GM12878 (cell line): Measurements from ENCODE around the gene ZNF165. TPM values are rescaled to one million over a fixed set of nuclear protein-coding genes. Genes with fewer than 3 reads are reported as not detected.

Source experiments
- ATAC-seq: fragments of 200-7000 bp; cut with Tn5 transposase; 3 replicates; pipeline ENCODE4 v1.9.1; 2020; ENCODE audit warnings: mild to moderate bottlenecking, moderate library complexity
- BruUV-seq: library from RNA; stranded (reverse); fragments of 400-500 nt; replicated peaks from 2 replicates; lab custom pipeline; 2021; lab: Mats Ljungman, UMichigan
- CTCF ChIA-PET: fragments of 300-600 bp; sonication (Branson Sonifier 250); formaldehyde crosslinking; extraction: SDS; loops from one replicate; lab custom pipeline; 2021; ENCODE audit warnings: inconsistent platforms; lab: Yijun Ruan, JAX
- POLR2A ChIA-PET: fragments of 350-600 bp; formaldehyde crosslinking; extraction: SDS; loops from one replicate; lab custom pipeline; 2021; ENCODE audit warnings: inconsistent platforms; lab: Charles Lee
- RAD21 ChIA-PET: fragments of 300-600 bp; sonication (Branson Sonifier 250); formaldehyde crosslinking; loops from one replicate; lab custom pipeline; 2023; ENCODE audit warnings: antibody characterized with exemption; ENCODE audit not compliant: unreplicated experiment; lab: Charles Lee
- SMC1A ChIA-PET: fragments of 300-600 bp; sonication (Branson Sonifier 250); formaldehyde crosslinking; loops from one replicate; lab custom pipeline; 2023; ENCODE audit not compliant: unreplicated experiment, uncharacterized antibody; lab: Charles Lee
- DNase-seq: peaks from one replicate; pipeline ENCODE4 v3.0.0-alpha.2; 2011; ENCODE audit warnings: low read depth, low spot score
- FAIRE-seq: peaks from 3 replicates; lab custom pipeline; 2011; peaks lifted over from hg19 to GRCh38; lab: Jason Lieb, UNC
- H2AFZ ChIP-seq: 2 replicates; pipeline ENCODE4 v1.6.0; 2011; ENCODE audit warnings: low read depth, low read length, control low read depth; ENCODE audit not compliant: control insufficient read depth
- H3K27ac ChIP-seq: 2 replicates; pipeline ENCODE4 v1.5.1; 2011; ENCODE audit warnings: control low read depth; ENCODE audit not compliant: control insufficient read depth, insufficient read depth
- H3K27me3 ChIP-seq, 2 experiments: replicated peaks in 1 of 2; 2 replicates each; pipeline versions ENCODE4 v1.6.0 to v1.6.1; 2011; ENCODE audit warnings: low read length in 1 of 2; ENCODE audit not compliant: control insufficient read depth in 2 of 2, insufficient read depth in 2 of 2
- H3K36me3 ChIP-seq, 2 experiments: 2 replicates each; pipeline ENCODE4 v1.5.1; 2011; ENCODE audit warnings: low read length in 1 of 2; ENCODE audit not compliant: control insufficient read depth in 2 of 2, insufficient read depth in 2 of 2
- H3K4me1 ChIP-seq: 2 replicates; pipeline ENCODE4 v1.6.1; 2011; ENCODE audit warnings: mild to moderate bottlenecking, low read length, moderate library complexity, mixed read lengths; ENCODE audit not compliant: control insufficient read depth, insufficient read depth
- H3K4me2 ChIP-seq: 2 replicates; pipeline ENCODE4 v1.6.0; 2011; ENCODE audit warnings: control low read depth; ENCODE audit not compliant: control insufficient read depth, insufficient read depth
- H3K4me3 ChIP-seq: fragments of 200-600 bp; sonication (generic); 2 replicates; pipeline ENCODE4 v1.5.1; 2016
- H3K79me2 ChIP-seq: 2 replicates; pipeline ENCODE4 v1.6.0; 2011; ENCODE audit warnings: low read length; ENCODE audit not compliant: control insufficient read depth, insufficient read depth
- H3K9ac ChIP-seq: 2 replicates; pipeline ENCODE4 v1.8.0; 2011; ENCODE audit warnings: low read length, control low read depth, mixed read lengths; ENCODE audit not compliant: control insufficient read depth, insufficient read depth
- H3K9me3 ChIP-seq: replicated peaks from 3 replicates; pipeline ENCODE4 v1.5.1; 2011; ENCODE audit warnings: mild to moderate bottlenecking, low read length; ENCODE audit not compliant: control insufficient read depth, insufficient read depth
- H4K20me1 ChIP-seq: 2 replicates; pipeline ENCODE4 v1.6.0; 2011; ENCODE audit not compliant: control insufficient read depth, insufficient read depth
- CBX3 ChIP-seq: fragments of 200-600 bp; sonication (generic); IDR thresholded peaks from 2 replicates; pipeline ENCODE4 v1.6.1; 2016; ENCODE audit warnings: low read depth, borderline replicate concordance
- EED ChIP-seq: sonication (generic); IDR thresholded peaks from 2 replicates; pipeline ENCODE4 v1.6.1; 2016; ENCODE audit warnings: antibody characterized with exemption, low read depth
- EP300 ChIP-seq, 2 experiments: fragments of 150-350 bp in 1 of 2; IDR thresholded peaks; 2 replicates each; pipeline ENCODE4 v1.6.1; 2011 to 2012; ENCODE audit warnings: low read depth in 2 of 2, low read length in 2 of 2, borderline replicate concordance in 1 of 2, improper control_type of control experiment in 1 of 2, inconsistent platforms in 1 of 2; ENCODE audit not compliant: control insufficient read depth in 1 of 2
- ESRRA ChIP-seq: IDR thresholded peaks from 2 replicates; pipeline ENCODE4 v1.6.1; 2012; ENCODE audit warnings: mild to moderate bottlenecking, low read length, improper control_type of control experiment
- IKZF2 ChIP-seq, 2 experiments: fragments of 450-650 bp; IDR thresholded peaks; 2 replicates each; pipeline ENCODE4 v1.6.1; 2017; ENCODE audit warnings: mild to moderate bottlenecking in 2 of 2, moderate library complexity in 2 of 2
- KLF5 ChIP-seq: fragments of 450-650 bp; IDR thresholded peaks from 2 replicates; pipeline ENCODE4 v1.6.1; 2014; ENCODE audit warnings: mild to moderate bottlenecking; ENCODE audit not compliant: partially characterized antibody
- MTA2 ChIP-seq: fragments of 450-650 bp; IDR thresholded peaks from 2 replicates; pipeline ENCODE4 v1.6.1; 2016; ENCODE audit warnings: low read depth, mild to moderate bottlenecking, moderate library complexity
- NFIC ChIP-seq: IDR thresholded peaks from 2 replicates; pipeline ENCODE4 v1.6.1; 2012; ENCODE audit warnings: low read depth, mild to moderate bottlenecking, inconsistent platforms, low read length, moderate library complexity
- NFXL1 ChIP-seq: fragments of 450-650 bp; IDR thresholded peaks from 2 replicates; pipeline ENCODE4 v1.6.1; 2017; ENCODE audit warnings: antibody characterized with exemption, mild to moderate bottlenecking, borderline replicate concordance
- NR2C1 ChIP-seq: fragments of 450-650 bp; IDR thresholded peaks from 2 replicates; pipeline ENCODE4 v1.6.1; 2017; ENCODE audit warnings: antibody characterized with exemption, mild to moderate bottlenecking, moderate library complexity
- NR2F1 ChIP-seq: fragments of 450-650 bp; conservative IDR thresholded peaks from 2 replicates; pipeline ENCODE4 v1.6.1; 2017; ENCODE audit warnings: mild to moderate bottlenecking
- PAX5 ChIP-seq: IDR thresholded peaks from 2 replicates; pipeline ENCODE4 v1.6.1; 2011; ENCODE audit warnings: low read depth, low read length, borderline replicate concordance
- RUNX3 ChIP-seq: IDR thresholded peaks from 2 replicates; pipeline ENCODE4 v1.6.1; 2012; ENCODE audit warnings: low read length, inconsistent platforms
- SIX5 ChIP-seq: IDR thresholded peaks from 2 replicates; pipeline ENCODE4 v1.6.1; 2011; ENCODE audit warnings: mild to moderate bottlenecking, low read depth, low read length, moderate library complexity; ENCODE audit not compliant: severe bottlenecking
- SPI1 ChIP-seq: IDR thresholded peaks from 2 replicates; pipeline ENCODE4 v1.6.1; 2011; ENCODE audit warnings: low read depth, mild to moderate bottlenecking, low read length, moderate library complexity, borderline replicate concordance; ENCODE audit not compliant: insufficient read depth
- TARDBP ChIP-seq: IDR thresholded peaks from 2 replicates; pipeline ENCODE4 v1.6.1; 2016; ENCODE audit warnings: borderline replicate concordance
- WGBS: methylation state at CpG from one replicate; pipeline ENCODE4 v1.1.6; 2016; ENCODE audit warnings: low lambda C conversion rate; ENCODE audit not compliant: insufficient replicate concordance, insufficient coverage; ENCODE audit errors: missing lambda C conversion rate; 5-methylcytosine and 5-hydroxymethylcytosine counted together
- in situ Hi-C: fragments of 300-500 bp; cut with MboI; formaldehyde crosslinking; loops from 9 replicates; pipeline ENCODE4 v1.14.3; 2018; ENCODE audit warnings: mixed read lengths
- intact Hi-C: fragments of 100-400 bp; cut with micrococcal nuclease; formaldehyde crosslinking; loops from one replicate; pipeline ENCODE4 v1.14.2; 2022; ENCODE audit not compliant: unreplicated experiment
- polyA plus RNA-seq, 11 experiments: library from polyadenylated mRNA; depleted of rRNA in 4 of 11; unstranded in 6 of 11; stranded (reverse) in 5 of 11; fragments of >200 nt; fragmentation: Nextera tagmentation in 4 of 11; fragmentation: Illumina TruSeq in 1 of 11; extraction: Ambion mirVana in 4 of 11; extraction: Trizol in 1 of 11; gene quantifications; 1 replicate in 1 of 11; 2 replicates in 10 of 11; pipeline versions ENCODE4 v1.2.1 to v1.2.3, GENCODE V29; 2011 to 2016; ENCODE audit warnings: inconsistent platforms in 2 of 11, missing spikeins in 2 of 11, low read depth in 1 of 11
- total RNA-seq, 4 experiments: library from RNA; depleted of rRNA in 3 of 4; stranded (reverse); fragments of >200 nt in 3 of 4; fragmentation: Illumina TruSeq in 1 of 4; extraction: Trizol in 1 of 4; gene quantifications; 2 replicates each; pipeline versions ENCODE4 v1.2.1 to v1.2.3, GENCODE V29; 2013 to 2021
- TF ChIP-seq, protein P1 (sequence below): fragments of 450-650 bp; IDR thresholded peaks from 2 replicates; pipeline ENCODE4 v1.6.1; 2016; ENCODE audit warnings: mild to moderate bottlenecking
- TF ChIP-seq, protein P2 (sequence below): fragments of 450-650 bp; IDR thresholded peaks from 2 replicates; pipeline ENCODE4 v1.6.1; 2016; ENCODE audit warnings: mild to moderate bottlenecking
- TF ChIP-seq, protein P3 (sequence below): fragments of 450-650 bp; IDR thresholded peaks from 2 replicates; pipeline ENCODE4 v1.6.1; 2014; ENCODE audit warnings: mild to moderate bottlenecking
- TF ChIP-seq, protein P4 (sequence below): fragments of 450-650 bp; IDR thresholded peaks from 2 replicates; pipeline ENCODE4 v1.6.1; 2017; ENCODE audit warnings: borderline replicate concordance

ZNF165 gene
- total and polyA plus RNA-seq, 10 of the 15 experiments (the other 5 are each of a cell fraction or from before 2014, with no cell fraction given), result 1.1 to 5.0 (median 2.9) TPM

DNA sequence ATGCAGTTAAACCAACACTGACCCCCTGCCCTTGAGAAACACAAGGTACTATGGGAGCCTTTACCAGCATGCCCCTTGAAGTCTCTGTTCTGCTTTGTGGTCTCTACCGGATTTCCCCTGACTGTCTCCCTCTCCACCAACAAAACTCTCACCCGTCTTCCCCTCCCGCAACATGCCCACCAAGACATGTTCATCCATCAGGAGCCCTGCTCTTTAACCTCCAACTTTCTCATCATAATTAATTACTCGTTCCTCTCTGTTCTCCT is 1.1 kb downstream of the ZNF165 start:
- 0% methylated on average over 4 of the region's 4 CpGs for WGBS
- no peaks in the 10 kb centered on the region; the same call in 1 of the 3 replicates for H3K9me3 ChIP-seq
- FAIRE-seq (peak; percentile 49), DNase-seq (peak; percentile 54), ATAC-seq (peak; percentile 88)
- RAD21 ChIA-PET, result interaction anchor here (1.0 kb wide), 2 partner anchors 23 to 60 kb away, joined by 4 read pairs; partner anchors contain the start of gene ZKSCAN8
- H3K4me3 ChIP-seq, result peak overlapping the region; percentile 79
- peaks cover 6% of the 10 kb centered on the region for H3K4me1 ChIP-seq
- SMC1A ChIA-PET, result interaction anchor here (0.8 to 1.4 kb wide), 2 partner anchors 55 to 56 kb away, joined by 3 read pairs; no protein-coding TSS in a partner anchor
- intact Hi-C loops (loop anchor here (2.0 kb wide), 3 partner anchors 23 to 179 kb away; no protein-coding TSS in a partner anchor), in situ Hi-C loops (loop anchor here (25.0 kb wide), 1 partner anchor 1419 kb away; the partner anchor contains the start of gene ZNF322)
- CTCF ChIA-PET, result no interaction called here
- peak overlapping the region; percentile 100 for H2AFZ ChIP-seq
- H4K20me1 ChIP-seq, result no peaks in the 10 kb centered on the region
- H3K4me2 ChIP-seq, result peak overlapping the region; percentile 87
- peaks cover 0 to 3% of the 10 kb centered on the region in 2 experiments; a peak in 1 of 4 replicates for H3K36me3 ChIP-seq
- H3K9ac ChIP-seq, result peak overlapping the region; percentile 87
- peak overlapping the region; percentile 94 for H3K27ac ChIP-seq
- no peaks in the 10 kb centered on the region for H3K27me3 ChIP-seq
- peaks cover 2% of the 10 kb centered on the region for H3K79me2 ChIP-seq
- POLR2A ChIA-PET, result interaction anchor here (0.6 to 1.5 kb wide), 2 partner anchors 55 to 608 kb away, joined by 3 read pairs; no protein-coding TSS in a partner anchor
- no TSS peak for BruUV-seq
- TF ChIP-seq TARDBP (no peak), ESRRA (peak; percentile 95; the same call in 1 of the 2 replicates), NFXL1 (no peak), CBX3 (no peak), NR2C1 (no peak; the same call in 1 of the 2 replicates), SPI1 (peak; percentile 93), SIX5 (no peak), EP300 (IDR thresholded peaks at IDR 0.05; ENCODE audit: borderline replicate concordance in 1 of 2, control insufficient read depth in 1 of 2, low read depth in 2 of 2, low read length in 2 of 2) (peak in 1 of 2 experiments; percentile 56; a peak in 2 of 4 replicates), KLF5 (no peak), PAX5 (peak; percentile 62; the same call in 1 of the 2 replicates), MTA2 (peak; percentile 39; the same call in 1 of the 2 replicates), NR2F1 (peak; percentile 54; the same call in 1 of the 2 replicates), RUNX3 (peak; percentile 87), NFIC (no peak; the same call in 1 of the 2 replicates), EED (peak; percentile 29; the same call in 1 of the 2 replicates), IKZF2 (IDR thresholded peaks at IDR 0.05) (peak; percentile 54 to 61; a peak in 3 of 4 replicates)
- TF ChIP-seq, protein P1, sequence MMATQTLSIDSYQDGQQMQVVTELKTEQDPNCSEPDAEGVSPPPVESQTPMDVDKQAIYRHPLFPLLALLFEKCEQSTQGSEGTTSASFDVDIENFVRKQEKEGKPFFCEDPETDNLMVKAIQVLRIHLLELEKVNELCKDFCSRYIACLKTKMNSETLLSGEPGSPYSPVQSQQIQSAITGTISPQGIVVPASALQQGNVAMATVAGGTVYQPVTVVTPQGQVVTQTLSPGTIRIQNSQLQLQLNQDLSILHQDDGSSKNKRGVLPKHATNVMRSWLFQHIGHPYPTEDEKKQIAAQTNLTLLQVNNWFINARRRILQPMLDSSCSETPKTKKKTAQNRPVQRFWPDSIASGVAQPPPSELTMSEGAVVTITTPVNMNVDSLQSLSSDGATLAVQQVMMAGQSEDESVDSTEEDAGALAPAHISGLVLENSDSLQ, result no peak
- TF ChIP-seq, protein P2, sequence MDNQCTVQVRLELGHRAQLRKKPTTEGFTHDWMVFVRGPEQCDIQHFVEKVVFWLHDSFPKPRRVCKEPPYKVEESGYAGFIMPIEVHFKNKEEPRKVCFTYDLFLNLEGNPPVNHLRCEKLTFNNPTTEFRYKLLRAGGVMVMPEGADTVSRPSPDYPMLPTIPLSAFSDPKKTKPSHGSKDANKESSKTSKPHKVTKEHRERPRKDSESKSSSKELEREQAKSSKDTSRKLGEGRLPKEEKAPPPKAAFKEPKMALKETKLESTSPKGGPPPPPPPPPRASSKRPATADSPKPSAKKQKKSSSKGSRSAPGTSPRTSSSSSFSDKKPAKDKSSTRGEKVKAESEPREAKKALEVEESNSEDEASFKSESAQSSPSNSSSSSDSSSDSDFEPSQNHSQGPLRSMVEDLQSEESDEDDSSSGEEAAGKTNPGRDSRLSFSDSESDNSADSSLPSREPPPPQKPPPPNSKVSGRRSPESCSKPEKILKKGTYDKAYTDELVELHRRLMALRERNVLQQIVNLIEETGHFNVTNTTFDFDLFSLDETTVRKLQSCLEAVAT, result no peak
- TF ChIP-seq, protein P3, sequence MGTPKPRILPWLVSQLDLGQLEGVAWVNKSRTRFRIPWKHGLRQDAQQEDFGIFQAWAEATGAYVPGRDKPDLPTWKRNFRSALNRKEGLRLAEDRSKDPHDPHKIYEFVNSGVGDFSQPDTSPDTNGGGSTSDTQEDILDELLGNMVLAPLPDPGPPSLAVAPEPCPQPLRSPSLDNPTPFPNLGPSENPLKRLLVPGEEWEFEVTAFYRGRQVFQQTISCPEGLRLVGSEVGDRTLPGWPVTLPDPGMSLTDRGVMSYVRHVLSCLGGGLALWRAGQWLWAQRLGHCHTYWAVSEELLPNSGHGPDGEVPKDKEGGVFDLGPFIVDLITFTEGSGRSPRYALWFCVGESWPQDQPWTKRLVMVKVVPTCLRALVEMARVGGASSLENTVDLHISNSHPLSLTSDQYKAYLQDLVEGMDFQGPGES, result no peak
- TF ChIP-seq, protein P4, sequence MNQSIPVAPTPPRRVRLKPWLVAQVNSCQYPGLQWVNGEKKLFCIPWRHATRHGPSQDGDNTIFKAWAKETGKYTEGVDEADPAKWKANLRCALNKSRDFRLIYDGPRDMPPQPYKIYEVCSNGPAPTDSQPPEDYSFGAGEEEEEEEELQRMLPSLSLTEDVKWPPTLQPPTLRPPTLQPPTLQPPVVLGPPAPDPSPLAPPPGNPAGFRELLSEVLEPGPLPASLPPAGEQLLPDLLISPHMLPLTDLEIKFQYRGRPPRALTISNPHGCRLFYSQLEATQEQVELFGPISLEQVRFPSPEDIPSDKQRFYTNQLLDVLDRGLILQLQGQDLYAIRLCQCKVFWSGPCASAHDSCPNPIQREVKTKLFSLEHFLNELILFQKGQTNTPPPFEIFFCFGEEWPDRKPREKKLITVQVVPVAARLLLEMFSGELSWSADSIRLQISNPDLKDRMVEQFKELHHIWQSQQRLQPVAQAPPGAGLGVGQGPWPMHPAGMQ, result peak; percentile 11; the same call in 1 of the 2 replicates
